Right ventricle myocardium inferior (tissue), 1 donor: ENCODE data around the gene NAP1L5. TPM values are rescaled to one million over a fixed set of nuclear protein-coding genes. Genes with fewer than 3 reads are reported as not detected.
A peak's percentile ranks its signal among the peaks of the same experiment; 100 is the strongest.

Source experiments
- ATAC-seq: fragments of 200-7000 bp; cut with Tn5 transposase; one replicate; pipeline ENCODE4 v1.9.1; 2020; ENCODE audit warnings: mild to moderate bottlenecking, moderate library complexity
- DNase-seq: peaks from one replicate; pipeline ENCODE4 v3.0.0; 2021; ENCODE audit errors: missing footprints
- intact Hi-C: fragments of 100-400 bp; cut with DNase I; formaldehyde crosslinking; loops from one replicate; pipeline ENCODE4 v1.11.0; 2022
- long read RNA-seq: library from polyadenylated mRNA; unstranded; transcript quantifications from one replicate; pipeline ENCODE4 v2.0.0, GENCODE V29; 2021
- total RNA-seq: library from RNA; stranded (reverse); fragmentation: NEBNext Ultra II Directional; extraction: Animal tissue kit (Norgen Biotek cat#: 25700); gene quantifications from one replicate; pipeline ENCODE4 v1.2.1, GENCODE V29; 2021
- donor health status: DM: no; HTN: yes; CAD: no; lungs with severe emphysema.

The NAP1L5 gene
- 2.4 TPM for total RNA-seq
- long read RNA-seq, partial matches to known transcripts = 0 of 2 reads
- long read RNA-seq, other reads (novel, unspliced or antisense) = 0 of 2 reads

GRCh38 chr4:88697588-88698329, at the start of gene NAP1L5:
NAP1L5 (minus strand) TSS chr4:88697829; CDS start chr4:88697754, 75 bp downstream.
- intact Hi-C loops = no loop called here
- DNase-seq = peak; percentile 83
- peak; percentile 87 for ATAC-seq

- intact Hi-C loops = no loop called here
- no peak for ATAC-seq
- no peak for DNase-seq
These were observed 49.7 kb upstream of the NAP1L5 start for GRCh38 chr4:88747351-88747750.

- ATAC-seq = peak; percentile 11
- no peak for DNase-seq
These were observed 48.6 kb upstream of the NAP1L5 start for GRCh38 chr4:88746206-88746605.

GRCh38 chr4:88745581-88746163, 48.0 kb upstream of the NAP1L5 start:
- intact Hi-C loops = no loop called here
- peak; percentile 63 for ATAC-seq
- no peak for DNase-seq

More at GRCh38 chr4:88746206-88746605, 48.6 kb upstream of the NAP1L5 start:
- intact Hi-C loops = no loop called here

- intact Hi-C loops = no loop called here
- peak; percentile 36 for ATAC-seq
- no peak for DNase-seq
These were observed 47.5 kb upstream of the NAP1L5 start for GRCh38 chr4:88745175-88745574.

- no peak for ATAC-seq
- intact Hi-C loops = no loop called here
- DNase-seq = no peak
These were observed 47.0 kb upstream of the NAP1L5 start for GRCh38 chr4:88744609-88745008.

- intact Hi-C loops = no loop called here
- ATAC-seq (no peak), DNase-seq (no peak)
These were observed 46.1 kb upstream of the NAP1L5 start for GRCh38 chr4:88743696-88744095.

- DNase-seq (no peak), ATAC-seq (no peak)
- intact Hi-C loops = no loop called here
These were observed 44.9 kb upstream of the NAP1L5 start for GRCh38 chr4:88742561-88742960.

GRCh38 chr4:88738180-88738579, 40.6 kb upstream of the NAP1L5 start:
- DNase-seq (no peak), ATAC-seq (no peak)
- intact Hi-C loops = no loop called here

- DNase-seq = no peak
- intact Hi-C loops = no loop called here
- ATAC-seq = no peak
These were observed 39.8 kb upstream of the NAP1L5 start for GRCh38 chr4:88737307-88737941.

GRCh38 chr4:88736264-88736663, 38.6 kb upstream of the NAP1L5 start:
- intact Hi-C loops = no loop called here
- DNase-seq (no peak), ATAC-seq (no peak)

GRCh38 chr4:88735564-88735963, 37.9 kb upstream of the NAP1L5 start:
- ATAC-seq = peak; percentile 82
- DNase-seq = no peak
- intact Hi-C loops = no loop called here

- intact Hi-C loops = no loop called here
- ATAC-seq = no peak
These were observed 36.8 kb upstream of the NAP1L5 start for GRCh38 chr4:88734403-88734949.

GRCh38 chr4:88732714-88733368, 35.2 kb upstream of the NAP1L5 start:
- ATAC-seq = no peak
- no peak for DNase-seq
- intact Hi-C loops = no loop called here

More at GRCh38 chr4:88734403-88734949, 36.8 kb upstream of the NAP1L5 start:
- no peak for DNase-seq

- intact Hi-C loops = no loop called here
- DNase-seq (no peak), ATAC-seq (no peak)
These were observed 33.8 kb upstream of the NAP1L5 start for GRCh38 chr4:88731381-88731780.

- DNase-seq (no peak), ATAC-seq (no peak)
- intact Hi-C loops = no loop called here
These were observed 33.2 kb upstream of the NAP1L5 start for GRCh38 chr4:88730811-88731210.

GRCh38 chr4:88729146-88729760, 31.6 kb upstream of the NAP1L5 start:
- DNase-seq (no peak), ATAC-seq (no peak)
- intact Hi-C loops = no loop called here

- intact Hi-C loops = no loop called here
- peak; percentile 71 for DNase-seq
- ATAC-seq = peak; percentile 73
These were observed 30.5 kb upstream of the NAP1L5 start for GRCh38 chr4:88728146-88728545.

- ATAC-seq (no peak), DNase-seq (no peak)
- intact Hi-C loops = no loop called here
These were observed 28.4 kb upstream of the NAP1L5 start for GRCh38 chr4:88725986-88726385.
